Mucosa of rectum (tissue), 2 donors: ENCODE data around the gene ATG13.
"Not testable (repeated sequence)": the region's sequence is repeated elsewhere in the genome, so short reads cannot be mapped to it uniquely, and the experiment has no call there.

ENCODE experiments used
- H3K27ac ChIP-seq, 2 donors: one replicate each; pipeline ENCODE4 v1.7.0; 2013; ENCODE audit warnings: inconsistent platforms in 2 of 2, low read depth in 2 of 2, low read length in 2 of 2
- H3K27me3 ChIP-seq, 2 donors: one replicate each; pipeline ENCODE4 v1.7.0; 2013; ENCODE audit warnings: low read length in 2 of 2; ENCODE audit not compliant: control insufficient read depth in 2 of 2, insufficient read depth in 2 of 2
- H3K36me3 ChIP-seq, 2 donors: one replicate each; pipeline ENCODE4 v1.7.0; 2013; ENCODE audit warnings: low read length in 2 of 2; ENCODE audit not compliant: control insufficient read depth in 2 of 2, insufficient read depth in 2 of 2
- H3K4me1 ChIP-seq, 2 donors: one replicate each; pipeline ENCODE4 v1.7.0; 2013; ENCODE audit warnings: low read length in 2 of 2, mild to moderate bottlenecking in 1 of 2; ENCODE audit not compliant: control insufficient read depth in 2 of 2, insufficient read depth in 2 of 2
- H3K4me3 ChIP-seq, 2 donors: one replicate each; pipeline ENCODE4 v1.7.0; 2013; ENCODE audit warnings: low read length in 2 of 2
- H3K9ac ChIP-seq, 2 donors: one replicate each; pipeline ENCODE4 v1.7.0; 2013; ENCODE audit warnings: low read length in 2 of 2, low read depth in 1 of 2, mild to moderate bottlenecking in 1 of 2
- H3K9me3 ChIP-seq, 2 donors: one replicate each; pipeline ENCODE4 v1.7.0; 2013; ENCODE audit warnings: low read length in 2 of 2; ENCODE audit not compliant: control insufficient read depth in 2 of 2
- donor health status: healthy.
- donor health status: Normal muscosa, but diverticular disease.

Gene ATG13

GRCh38 chr11:46701078-46701654 is 83.8 kb downstream of the ATG13 start:
- peaks cover 18 to 32% of the 10 kb centered on the region in 2 donors for H3K4me1 ChIP-seq
- no peaks in the 10 kb centered on the region for H3K27me3 ChIP-seq
- H3K9ac ChIP-seq, result peak overlapping the region; percentile 87 to 93
- peak overlapping the region; percentile 100 for H3K4me3 ChIP-seq
- H3K9me3 ChIP-seq, result no peaks in the 10 kb centered on the region
- H3K27ac ChIP-seq, result peak overlapping the region; percentile 91 to 93
- peaks cover 39 to 40% of the 10 kb centered on the region in 2 donors for H3K36me3 ChIP-seq

DNA sequence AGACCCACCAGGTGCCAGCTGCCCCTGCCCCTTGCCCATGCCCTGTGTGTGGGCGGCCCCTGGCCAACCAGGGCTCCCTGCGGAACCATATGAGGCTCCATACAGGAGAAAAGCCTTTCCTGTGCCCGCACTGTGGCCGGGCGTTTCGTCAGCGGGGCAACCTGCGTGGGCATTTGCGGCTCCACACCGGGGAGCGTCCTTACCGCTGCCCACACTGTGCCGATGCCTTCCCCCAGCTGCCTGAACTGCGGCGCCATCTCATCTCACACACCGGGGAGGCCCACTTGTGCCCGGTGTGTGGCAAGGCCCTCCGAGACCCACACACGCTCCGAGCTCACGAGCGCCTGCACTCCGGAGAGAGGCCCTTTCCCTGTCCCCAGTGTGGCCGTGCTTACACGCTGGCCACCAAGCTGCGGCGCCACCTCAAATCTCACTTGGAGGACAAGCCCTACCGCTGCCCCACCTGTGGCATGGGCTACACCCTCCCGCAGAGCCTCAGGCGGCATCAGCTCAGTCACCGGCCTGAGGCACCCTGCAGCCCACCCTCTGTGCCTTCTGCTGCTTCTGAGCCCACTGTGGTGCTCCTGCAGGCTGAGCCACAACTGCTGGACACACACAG is 87.8 kb downstream of the ATG13 start:
- Histone ChIP-seq H3K27me3 (no peaks in the 10 kb centered on the region), H3K4me1 (peaks cover 5 to 10% of the 10 kb centered on the region in 2 donors), H3K9me3 (no peaks in the 10 kb centered on the region), H3K36me3 (peaks cover 43 to 46% of the 10 kb centered on the region in 2 donors), H3K27ac (no peak overlapping the region), H3K9ac (no peak overlapping the region), H3K4me3 (no peak overlapping the region)

GRCh38 chr11:46706886-46707285 is 89.5 kb downstream of the ATG13 start:
- no peak overlapping the region for H3K27ac ChIP-seq
- H3K4me1 ChIP-seq, result peaks cover under 1 to 6% of the 10 kb centered on the region in 2 donors
- no peak overlapping the region for H3K9ac ChIP-seq
- H3K4me3 ChIP-seq, result no peak overlapping the region
- H3K27me3 ChIP-seq, result no peaks in the 10 kb centered on the region
- peaks cover 43 to 46% of the 10 kb centered on the region in 2 donors for H3K36me3 ChIP-seq
- H3K9me3 ChIP-seq, result no peaks in the 10 kb centered on the region

- H3K27me3 ChIP-seq, H3K4me1 ChIP-seq, H3K4me3 ChIP-seq, H3K9me3 ChIP-seq, H3K27ac ChIP-seq, H3K9ac ChIP-seq: not testable (repeated sequence)
- peaks cover 26 to 28% of the 10 kb centered on the region in 2 donors for H3K36me3 ChIP-seq
Observed at GRCh38 chr11:46709351-46709750, 92.0 kb downstream of the ATG13 start.

DNA sequence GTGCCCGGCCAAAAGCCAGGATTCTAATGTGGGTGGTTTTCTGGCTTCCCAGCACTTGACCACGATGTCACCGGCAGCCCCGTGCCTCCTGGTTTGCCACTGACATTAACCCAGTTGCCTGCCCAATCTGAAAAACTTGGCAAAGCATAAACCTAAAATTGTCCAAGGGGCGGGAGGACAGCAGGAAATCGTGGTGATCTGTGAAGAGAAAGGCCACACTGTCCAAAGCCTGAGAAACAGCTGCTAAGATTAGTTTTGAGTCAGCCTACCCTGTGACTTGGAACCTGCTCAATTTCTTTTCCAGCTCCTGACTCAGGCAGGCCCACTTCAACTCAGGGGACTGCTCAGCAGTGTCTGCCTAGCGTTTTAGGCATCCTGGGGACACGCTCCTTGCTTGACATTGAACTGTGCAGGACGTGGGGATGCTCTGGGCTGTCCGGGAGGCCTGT is 93.5 kb downstream of the ATG13 start:
- Histone ChIP-seq H3K9ac (no peak overlapping the region), H3K4me1 (no peaks in the 10 kb centered on the region), H3K36me3 (peaks cover 12 to 14% of the 10 kb centered on the region in 2 donors), H3K27ac (peak overlapping the region; percentile 50 to 61), H3K27me3 (no peaks in the 10 kb centered on the region), H3K9me3 (no peaks in the 10 kb centered on the region), H3K4me3 (no peak overlapping the region)

- Histone ChIP-seq H3K9me3 (no peaks in the 10 kb centered on the region), H3K4me3 (no peak overlapping the region), H3K27ac (peak overlapping the region; percentile 50 to 61), H3K4me1 (no peaks in the 10 kb centered on the region), H3K36me3 (peaks cover 9 to 11% of the 10 kb centered on the region in 2 donors), H3K9ac (no peak overlapping the region), H3K27me3 (no peaks in the 10 kb centered on the region)
Observed at GRCh38 chr11:46711303-46711702, 94.0 kb downstream of the ATG13 start.

GRCh38 chr11:46712874-46713576 is 95.7 kb downstream of the ATG13 start:
- H3K4me3 ChIP-seq, result no peak overlapping the region
- H3K9me3 ChIP-seq, result no peaks in the 10 kb centered on the region
- no peak overlapping the region for H3K27ac ChIP-seq

GRCh38 chr11:46717825-46718154 is 100.4 kb downstream of the ATG13 start:
- not testable (repeated sequence) for H3K9me3 ChIP-seq, H3K9ac ChIP-seq, H3K4me3 ChIP-seq, H3K36me3 ChIP-seq, H3K4me1 ChIP-seq, H3K27me3 ChIP-seq
- H3K27ac ChIP-seq, result peak overlapping the region in 1 of 2 donors; percentile 42

More at GRCh38 chr11:46712874-46713576, 95.7 kb downstream of the ATG13 start:
- Histone ChIP-seq H3K27me3 (no peaks in the 10 kb centered on the region), H3K36me3 (no peaks in the 10 kb centered on the region), H3K4me1 (peaks cover 0 to 3% of the 10 kb centered on the region in 2 donors), H3K9ac (no peak overlapping the region)

- Histone ChIP-seq H3K27ac (peak overlapping the region; percentile 56 to 58), H3K36me3 (no peaks in the 10 kb centered on the region), H3K9ac (no peak overlapping the region), H3K4me1 (peaks cover 3 to 10% of the 10 kb centered on the region in 2 donors), H3K27me3 (no peaks in the 10 kb centered on the region), H3K9me3 (no peaks in the 10 kb centered on the region), H3K4me3 (no peak overlapping the region)
Observed at GRCh38 chr11:46718155-46719019, 101.0 kb downstream of the ATG13 start.
